Caco-2 (cell line): Measurements from ENCODE around the gene RGS1. TPM values are rescaled to one million over a fixed set of nuclear protein-coding genes. Genes with fewer than 3 reads are reported as not detected.

Source experiments
- BruUV-seq: library from RNA; stranded (reverse); fragments of 400-500 nt; replicated peaks from 2 replicates; lab custom pipeline; 2021; lab: Mats Ljungman, UMichigan
- CTCF ChIA-PET: fragments of 300-600 bp; sonication (Branson Sonifier 250); formaldehyde crosslinking; loops from one replicate; lab custom pipeline; 2022; ENCODE audit warnings: antibody characterized with exemption; lab: Charles Lee
- POLR2A ChIA-PET: fragments of 300-600 bp; sonication (Branson Sonifier 250); formaldehyde crosslinking; loops from one replicate; lab custom pipeline; 2022; ENCODE audit warnings: antibody characterized with exemption; lab: Charles Lee
- DNase-seq, 2 experiments: peaks; one replicate each; pipeline versions ENCODE4 v3.0.0 to v3.0.0-alpha.2; 2020 to 2022
- H3K27me3 ChIP-seq: replicated peaks from 2 replicates; pipeline ENCODE4 v1.6.0; 2011; ENCODE audit warnings: low read length; ENCODE audit not compliant: control insufficient read depth, insufficient read depth
- H3K36me3 ChIP-seq: 2 replicates; pipeline ENCODE4 v1.5.1; 2011; ENCODE audit warnings: low read length; ENCODE audit not compliant: control insufficient read depth, insufficient read depth
- H3K4me1 ChIP-seq: fragments of 250-450 bp; sonication (Bioruptor Pico); 2 replicates; pipeline ENCODE4 v1.5.1; 2020; ENCODE audit warnings: mild to moderate bottlenecking
- H3K4me3 ChIP-seq: 2 replicates; pipeline ENCODE4 v1.5.1; 2011; ENCODE audit warnings: low read depth, mild to moderate bottlenecking, control low read depth, low read length
- H3K9me3 ChIP-seq: fragments of 250-450 bp; sonication (Bioruptor Pico); 2 replicates; pipeline ENCODE4 v1.5.1; 2020; ENCODE audit warnings: mild to moderate bottlenecking, moderate library complexity
- H3K27ac Mint-ChIP-seq: one replicate; pipeline ENCODE4 v1.8.0; 2022; ENCODE audit warnings: mixed read lengths; ENCODE audit not compliant: unreplicated experiment
- H3K27me3 Mint-ChIP-seq: one replicate; pipeline ENCODE4 v1.8.0; 2022; ENCODE audit warnings: mixed read lengths; ENCODE audit not compliant: insufficient read depth, unreplicated experiment
- H3K36me3 Mint-ChIP-seq: one replicate; pipeline ENCODE4 v1.8.0; 2022; ENCODE audit warnings: mild to moderate bottlenecking, mixed read lengths; ENCODE audit not compliant: insufficient read depth, unreplicated experiment
- H3K4me1 Mint-ChIP-seq: one replicate; pipeline ENCODE4 v1.8.0; 2022; ENCODE audit warnings: low read depth, mixed read lengths; ENCODE audit not compliant: unreplicated experiment
- H3K4me3 Mint-ChIP-seq: one replicate; pipeline ENCODE4 v1.8.0; 2022; ENCODE audit warnings: mild to moderate bottlenecking, moderate library complexity, mixed read lengths; ENCODE audit not compliant: unreplicated experiment
- H3K9me3 Mint-ChIP-seq: one replicate; pipeline ENCODE4 v1.8.0; 2022; ENCODE audit warnings: mixed read lengths; ENCODE audit not compliant: unreplicated experiment
- CTCF ChIP-seq, 2 experiments: fragments of 200-600 bp in 1 of 2; IDR thresholded peaks; 1 replicate in 1 of 2; 2 replicates in 1 of 2; pipeline versions ENCODE4 v1.5.1 to v1.8.0; 2011 to 2022; ENCODE audit warnings: antibody characterized with exemption in 1 of 2, control low read depth in 1 of 2, inconsistent platforms in 1 of 2, low read depth in 1 of 2, low read length in 1 of 2, mild to moderate bottlenecking in 1 of 2, moderate library complexity in 1 of 2; ENCODE audit not compliant: insufficient read depth in 1 of 2, severe bottlenecking in 1 of 2, unreplicated experiment in 1 of 2
- intact Hi-C: fragments of 100-400 bp; cut with micrococcal nuclease; formaldehyde crosslinking; loops from one replicate; pipeline ENCODE4 v1.10.0; 2022; ENCODE audit not compliant: unreplicated experiment
- total RNA-seq: library from RNA; stranded (reverse); gene quantifications from 2 replicates; pipeline ENCODE4 v1.2.3, GENCODE V29; 2022

The RGS1 gene
- total RNA-seq, 1 experiment from 2014 or later, result not detected

- no TSS peak for BruUV-seq
- H3K4me3 Mint-ChIP-seq, result no peak overlapping the region
- CTCF ChIA-PET, result no interaction called here
Observed at GRCh38 chr1:192581131-192581927, 5.8 kb downstream of the RGS1 start.

GRCh38 chr1:192584866-192585265 is 9.3 kb downstream of the RGS1 start:
- intact Hi-C loops, result no loop called here
- no peaks in the 10 kb centered on the region for H3K9me3 Mint-ChIP-seq
- no peaks in the 10 kb centered on the region for H3K36me3 Mint-ChIP-seq
- Histone ChIP-seq H3K27me3 (no peaks in the 10 kb centered on the region), H3K4me1 (no peaks in the 10 kb centered on the region), H3K36me3 (no peaks in the 10 kb centered on the region), H3K9me3 (no peaks in the 10 kb centered on the region), H3K4me3 (no peak overlapping the region)
- no peak overlapping the region for H3K4me3 Mint-ChIP-seq
- TF ChIP-seq CTCF (IDR thresholded peaks at IDR 0.05; ENCODE audit: insufficient read depth in 1 of 2, low read depth in 1 of 2, low read length in 1 of 2, severe bottlenecking in 1 of 2, unreplicated experiment in 1 of 2), result no peak
- CTCF ChIA-PET, result no interaction called here
- no peaks in the 10 kb centered on the region for H3K4me1 Mint-ChIP-seq
- DNase-seq, result no peak
- peaks cover 1% of the 10 kb centered on the region for H3K27me3 Mint-ChIP-seq
- POLR2A ChIA-PET, result no interaction called here
- no TSS peak for BruUV-seq
- no peak overlapping the region for H3K27ac Mint-ChIP-seq

More at GRCh38 chr1:192581131-192581927, 5.8 kb downstream of the RGS1 start:
- Mint-ChIP-seq H3K9me3 (no peaks in the 10 kb centered on the region), H3K27me3 (no peaks in the 10 kb centered on the region), H3K36me3 (no peaks in the 10 kb centered on the region), H3K27ac (no peak overlapping the region), H3K4me1 (no peaks in the 10 kb centered on the region)
- no peak for TF ChIP-seq CTCF (IDR thresholded peaks at IDR 0.05; ENCODE audit: insufficient read depth in 1 of 2, low read depth in 1 of 2, low read length in 1 of 2, severe bottlenecking in 1 of 2, unreplicated experiment in 1 of 2)
- no peak for DNase-seq
- POLR2A ChIA-PET, result no interaction called here
- Histone ChIP-seq H3K4me1 (no peaks in the 10 kb centered on the region), H3K4me3 (no peak overlapping the region), H3K27me3 (no peaks in the 10 kb centered on the region), H3K36me3 (no peaks in the 10 kb centered on the region), H3K9me3 (no peaks in the 10 kb centered on the region)
- intact Hi-C loops, result loop anchor here (2.0 kb wide), 2 partner anchors 29 to 75 kb away; no protein-coding TSS in a partner anchor

- no peaks in the 10 kb centered on the region for H3K9me3 ChIP-seq
- Mint-ChIP-seq H3K4me3 (no peak overlapping the region), H3K9me3 (no peaks in the 10 kb centered on the region), H3K27ac (no peak overlapping the region), H3K36me3 (no peaks in the 10 kb centered on the region), H3K4me1 (no peaks in the 10 kb centered on the region), H3K27me3 (peaks cover 11% of the 10 kb centered on the region)
- ChIA-PET CTCF (no interaction called here), POLR2A (no interaction called here)
- DNase-seq, result no peak
- no peak overlapping the region for H3K4me3 ChIP-seq
- H3K4me1 ChIP-seq, result no peaks in the 10 kb centered on the region
- no peak for TF ChIP-seq CTCF (IDR thresholded peaks at IDR 0.05; ENCODE audit: insufficient read depth in 1 of 2, low read depth in 1 of 2, low read length in 1 of 2, severe bottlenecking in 1 of 2, unreplicated experiment in 1 of 2)
- no TSS peak for BruUV-seq
- no peaks in the 10 kb centered on the region for H3K27me3 ChIP-seq
- H3K36me3 ChIP-seq, result no peaks in the 10 kb centered on the region
- intact Hi-C loops, result no loop called here
Observed at GRCh38 chr1:192587386-192588266, 12.1 kb downstream of the RGS1 start.
